GOT3 (cell line): ENCODE results near the gene IL15.
"Not testable (repeated sequence)": the region's sequence is repeated elsewhere in the genome, so short reads cannot be mapped to it uniquely, and the experiment has no call there.

Experiments
- DNase-seq: peaks from one replicate; lab custom pipeline; 2025; ENCODE audit warnings: mixed read lengths; lab: John Stamatoyannopoulos, UW

IL15 gene

GRCh38 chr4:141636082-141636770, at the start of gene IL15:
TSS of gene IL15 (plus strand) at chr4:141636583. CDS start at chr4:141719465, 82,882 bp downstream.
- no peak for DNase-seq

- DNase-seq = no peak
Observed at GRCh38 chr4:141587897-141588296, 48.5 kb upstream of the IL15 start.

GRCh38 chr4:141595531-141595930, 40.9 kb upstream of the IL15 start:
- DNase-seq = no peak

GRCh38 chr4:141599853-141600252, 36.5 kb upstream of the IL15 start:
- no peak for DNase-seq

- DNase-seq = not testable (repeated sequence)
Observed at GRCh38 chr4:141604683-141605082, 31.7 kb upstream of the IL15 start.

GRCh38 chr4:141605425-141605856, 30.9 kb upstream of the IL15 start:
- DNase-seq = no peak

GRCh38 chr4:141609243-141609642, 27.1 kb upstream of the IL15 start:
- DNase-seq = no peak

GRCh38 chr4:141610365-141610764, 26.0 kb upstream of the IL15 start:
- no peak for DNase-seq

GRCh38 chr4:141614878-141615586, 21.4 kb upstream of the IL15 start:
- no peak for DNase-seq

GRCh38 chr4:141615587-141615918, 20.8 kb upstream of the IL15 start:
- not testable (repeated sequence) for DNase-seq

- DNase-seq = no peak
Observed at GRCh38 chr4:141620715-141621114, 15.7 kb upstream of the IL15 start.

- DNase-seq = no peak
Observed at GRCh38 chr4:141625023-141625422, 11.4 kb upstream of the IL15 start.

- DNase-seq = no peak
Observed at GRCh38 chr4:141630854-141631253, 5.5 kb upstream of the IL15 start.

- no peak for DNase-seq
Observed at GRCh38 chr4:141635736-141636081, 674 bp upstream of the IL15 start.

- DNase-seq = peak; percentile 36
Observed at GRCh38 chr4:141636771-141637460, 533 bp downstream of the IL15 start.

GRCh38 chr4:141637565-141637964, 1.2 kb downstream of the IL15 start:
- DNase-seq = no peak

GRCh38 chr4:141638230-141638629, 1.8 kb downstream of the IL15 start:
- DNase-seq = no peak

GRCh38 chr4:141640696-141641095, 4.3 kb downstream of the IL15 start:
- DNase-seq = no peak

GRCh38 chr4:141642063-141642462, 5.7 kb downstream of the IL15 start:
- no peak for DNase-seq

- DNase-seq = no peak
Observed at GRCh38 chr4:141642711-141643110, 6.3 kb downstream of the IL15 start.

- no peak for DNase-seq
Observed at GRCh38 chr4:141643557-141643956, 7.2 kb downstream of the IL15 start.

- no peak for DNase-seq
Observed at GRCh38 chr4:141645611-141646340, 9.4 kb downstream of the IL15 start.
